Ovary (tissue), 9 donors: Measurements from ENCODE around the gene NUP37. TPM values are rescaled to one million over a fixed set of nuclear protein-coding genes. Genes with fewer than 3 reads are reported as not detected.

Experiments
- DNase-seq, 5 donors: peaks; one replicate each; pipeline ENCODE4 v3.0.0-alpha.2; 2019 to 2020
- H3K27ac ChIP-seq, 2 donors: fragments of 200-600 bp; one replicate each; pipeline versions ENCODE4 v1.5.1 to v1.8.0; 2019 to 2022
- H3K27me3 ChIP-seq: fragments of 200-600 bp; one replicate; pipeline ENCODE4 v1.8.0; 2022
- H3K36me3 ChIP-seq: fragments of 200-600 bp; sonication (generic); one replicate; pipeline ENCODE4 v1.5.1; 2019
- H3K4me1 ChIP-seq: one replicate; pipeline ENCODE4 v1.8.1; 2013; ENCODE audit warnings: mild to moderate bottlenecking, moderate library complexity; ENCODE audit not compliant: insufficient read depth
- H3K4me3 ChIP-seq: fragments of 200-600 bp; sonication (generic); one replicate; pipeline ENCODE4 v1.5.1; 2017
- H3K9me3 ChIP-seq, 2 donors: fragments of 200-600 bp in 1 of 2; sonication (generic) in 1 of 2; one replicate each; pipeline versions ENCODE4 v1.5.1 to v1.8.1; 2013 to 2019; ENCODE audit warnings: mild to moderate bottlenecking in 1 of 2, moderate library complexity in 1 of 2
- EP300 ChIP-seq: sonication (generic); formaldehyde crosslinking; IDR thresholded peaks from one replicate; pipeline ENCODE4 v1.6.1; 2017; ENCODE audit warnings: antibody characterized with exemption
- POLR2A ChIP-seq: fragments of 450-650 bp; IDR thresholded peaks from one replicate; pipeline ENCODE4 v1.6.1; 2017; ENCODE audit warnings: antibody characterized with exemption, mild to moderate bottlenecking, moderate library complexity
- WGBS, 3 donors: extraction: QIAGEN DNeasy Blood & Tissue Kit in 1 of 3; methylation state at CpG; one replicate each; pipeline versions ENCODE4 v1.1.5 to v1.1.7; 2013 to 2017; 5-methylcytosine and 5-hydroxymethylcytosine counted together
- intact Hi-C, 4 donors: fragments of 100-400 bp; cut with DNase I; formaldehyde crosslinking; loops; one replicate each; pipeline versions ENCODE4 v1.11.0 to v1.15.1; 2022 to 2023
- polyA plus RNA-seq, 2 donors: library from polyadenylated mRNA; stranded (reverse); fragments of 200-250 nt in 1 of 2; fragments of 350-450 nt in 1 of 2; fragmentation: Illumina TruSeq in 1 of 2; extraction: RNeasy Lipid Tissue Mini Kit (QIAGEN cat#74804) in 1 of 2; gene quantifications; one replicate each; pipeline ENCODE4 v1.2.3, GENCODE V29; 2013 to 2014
- total RNA-seq, 7 donors: library from RNA; depleted of rRNA in 2 of 7; stranded (reverse); fragments of >200 nt in 2 of 7; fragmentation: NEBNext Ultra II Directional in 3 of 7; extraction: Animal tissue kit (Norgen Biotek cat#: 25700) in 3 of 7; gene quantifications; one replicate each; pipeline versions ENCODE4 v1.1.0 to v1.2.4, GENCODE V29; 2016 to 2023
- TF ChIP-seq, protein P1 (sequence below), 3 donors: fragments of 450-650 bp in 2 of 3; fragments of 200-600 bp in 1 of 3; IDR thresholded peaks; one replicate each; pipeline versions ENCODE4 v1.5.1 to v1.8.0; 2016 to 2022; ENCODE audit warnings: antibody characterized with exemption in 3 of 3, mild to moderate bottlenecking in 1 of 3
- donor health status: DM: no; HTN: no; CAD: no; lungs with moderate emphysema.
- donor health status: DM: no; HTN: no; CAD: no.
- donor health status: Bipolar disorder and iron deficiency.
- donor health status: DM: yes; HTN: yes; CAD: no.
- donor health status: DM: no; HTN: no; CAD: no.
- donor health status: DM: yes; HTN: yes; CAD: no.

NUP37 gene
- total and polyA plus RNA-seq, 9 donors: 12.5 to 22.5 (median 16.2) TPM

GRCh38 chr12:102050660-102051430 lies 69.1 kb downstream of the NUP37 start:
- no peaks in the 10 kb centered on the region for H3K4me1 ChIP-seq
- no peaks in the 10 kb centered on the region for H3K27me3 ChIP-seq
- H3K27ac ChIP-seq: no peak overlapping the region
- no peaks in the 10 kb centered on the region for H3K36me3 ChIP-seq
- no peak for DNase-seq
- no peaks in the 10 kb centered on the region for H3K9me3 ChIP-seq
- WGBS, 3 donors: 45 to 68% (median 47%) methylated on average over 1 of the region's 1 CpG
- H3K4me3 ChIP-seq: no peak overlapping the region
- TF ChIP-seq POLR2A: no peak
- TF ChIP-seq EP300: no peak
- TF ChIP-seq, protein P1, sequence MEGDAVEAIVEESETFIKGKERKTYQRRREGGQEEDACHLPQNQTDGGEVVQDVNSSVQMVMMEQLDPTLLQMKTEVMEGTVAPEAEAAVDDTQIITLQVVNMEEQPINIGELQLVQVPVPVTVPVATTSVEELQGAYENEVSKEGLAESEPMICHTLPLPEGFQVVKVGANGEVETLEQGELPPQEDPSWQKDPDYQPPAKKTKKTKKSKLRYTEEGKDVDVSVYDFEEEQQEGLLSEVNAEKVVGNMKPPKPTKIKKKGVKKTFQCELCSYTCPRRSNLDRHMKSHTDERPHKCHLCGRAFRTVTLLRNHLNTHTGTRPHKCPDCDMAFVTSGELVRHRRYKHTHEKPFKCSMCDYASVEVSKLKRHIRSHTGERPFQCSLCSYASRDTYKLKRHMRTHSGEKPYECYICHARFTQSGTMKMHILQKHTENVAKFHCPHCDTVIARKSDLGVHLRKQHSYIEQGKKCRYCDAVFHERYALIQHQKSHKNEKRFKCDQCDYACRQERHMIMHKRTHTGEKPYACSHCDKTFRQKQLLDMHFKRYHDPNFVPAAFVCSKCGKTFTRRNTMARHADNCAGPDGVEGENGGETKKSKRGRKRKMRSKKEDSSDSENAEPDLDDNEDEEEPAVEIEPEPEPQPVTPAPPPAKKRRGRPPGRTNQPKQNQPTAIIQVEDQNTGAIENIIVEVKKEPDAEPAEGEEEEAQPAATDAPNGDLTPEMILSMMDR (IDR thresholded peaks at IDR 0.05): no peak
- intact Hi-C loops: no loop called here

DNA sequence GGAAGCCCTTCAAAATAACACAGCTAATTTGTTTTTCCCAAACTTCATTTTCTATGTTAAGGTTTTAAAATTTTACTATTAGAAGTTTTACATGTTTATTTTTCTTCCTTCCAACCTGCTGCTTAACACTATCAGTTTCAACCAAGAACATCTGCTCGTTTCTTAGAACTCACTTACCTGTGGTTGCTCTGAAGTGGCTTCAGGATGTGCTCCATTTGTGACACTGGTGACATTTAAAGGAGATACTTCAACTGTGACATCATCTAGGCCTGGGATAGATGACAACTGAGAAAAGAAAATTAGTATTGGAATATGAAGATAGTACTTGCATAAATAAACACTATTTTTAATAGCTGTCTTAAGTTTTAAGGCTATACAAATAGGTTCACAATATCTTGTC lies 76.0 kb downstream of the NUP37 start:
- intact Hi-C loops: no loop called here
- H3K36me3 ChIP-seq: no peaks in the 10 kb centered on the region
- no peak overlapping the region for H3K4me3 ChIP-seq
- H3K27me3 ChIP-seq: no peaks in the 10 kb centered on the region
- H3K4me1 ChIP-seq: no peaks in the 10 kb centered on the region
- WGBS, 3 donors: 85 to 91% (median 90%) methylated on average over 1 of the region's 1 CpG
- H3K9me3 ChIP-seq: no peaks in the 10 kb centered on the region
- DNase-seq: no peak
- TF ChIP-seq POLR2A (no peak), EP300 (no peak)
- TF ChIP-seq, protein P1 (IDR thresholded peaks at IDR 0.05): no peak
- H3K27ac ChIP-seq: no peak overlapping the region

GRCh38 chr12:102033991-102034745 lies 85.7 kb downstream of the NUP37 start:
- TF ChIP-seq POLR2A: no peak
- no peak for TF ChIP-seq EP300
- TF ChIP-seq, protein P1 (IDR thresholded peaks at IDR 0.05): no peak
- Histone ChIP-seq H3K9me3 (no peaks in the 10 kb centered on the region), H3K4me1 (no peaks in the 10 kb centered on the region), H3K36me3 (no peaks in the 10 kb centered on the region), H3K27me3 (no peaks in the 10 kb centered on the region), H3K27ac (no peak overlapping the region), H3K4me3 (no peak overlapping the region)
- no peak for DNase-seq
- intact Hi-C loops: no loop called here
- WGBS, 3 donors: 23 to 39% (median 32%) methylated on average over 3 of the region's 3 CpGs

- no peak overlapping the region for H3K4me3 ChIP-seq
- H3K9me3 ChIP-seq: no peaks in the 10 kb centered on the region
- no peak for TF ChIP-seq POLR2A
- intact Hi-C loops: no loop called here
- no peaks in the 10 kb centered on the region for H3K36me3 ChIP-seq
- H3K27me3 ChIP-seq: no peaks in the 10 kb centered on the region
- DNase-seq: no peak
- H3K27ac ChIP-seq: no peak overlapping the region
- H3K4me1 ChIP-seq: no peaks in the 10 kb centered on the region
Measured at GRCh38 chr12:102031852-102032251, 88.1 kb downstream of the NUP37 start.

DNA sequence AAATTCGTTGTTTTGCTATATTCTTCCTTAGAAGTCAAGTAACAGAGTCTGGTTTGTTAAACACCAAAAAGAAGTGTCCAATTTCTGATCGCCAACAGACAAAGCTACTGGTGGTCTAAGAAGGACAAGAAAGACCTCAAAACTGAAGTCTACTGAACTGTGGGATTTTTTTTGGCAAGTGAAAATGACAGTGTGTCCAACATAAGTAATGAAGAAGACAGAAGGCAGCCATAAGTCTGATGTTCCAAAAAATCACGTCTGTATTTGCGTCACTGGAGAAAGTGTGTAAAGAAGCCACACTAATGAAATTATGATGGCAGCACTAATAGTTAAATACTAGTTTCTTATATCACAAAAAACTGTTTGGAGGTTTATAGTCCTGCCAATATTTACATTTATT lies 90.8 kb downstream of the NUP37 start:
- H3K4me3 ChIP-seq: no peak overlapping the region
- H3K4me1 ChIP-seq: no peaks in the 10 kb centered on the region
- H3K27me3 ChIP-seq: no peaks in the 10 kb centered on the region
- intact Hi-C loops: no loop called here
- no peak for TF ChIP-seq POLR2A
- TF ChIP-seq, protein P1 (IDR thresholded peaks at IDR 0.05): no peak
- no peak for TF ChIP-seq EP300
- no peaks in the 10 kb centered on the region for H3K36me3 ChIP-seq
- H3K27ac ChIP-seq: no peak overlapping the region
- WGBS, 3 donors: 59 to 78% (median 68%) methylated on average over 4 of the region's 4 CpGs
- no peaks in the 10 kb centered on the region for H3K9me3 ChIP-seq
- no peak for DNase-seq
